Choroid plexus epithelial cell (primary cell): ENCODE data around the gene GSTM1.

Experiments
- DNase-seq: peaks from one replicate; pipeline ENCODE4 v3.0.0-alpha.2; 2010; ENCODE audit warnings: low read depth
- H3K4me3 ChIP-seq: 2 replicates; pipeline ENCODE4 v1.5.1; 2011; ENCODE audit warnings: low read depth, mild to moderate bottlenecking, control low read depth, low read length, moderate library complexity
- CTCF ChIP-seq: conservative IDR thresholded peaks from 2 replicates; pipeline ENCODE4 v1.5.1; 2011; ENCODE audit warnings: low read depth, mild to moderate bottlenecking, control low read depth, inconsistent platforms, low read length, moderate library complexity

The GSTM1 gene

DNA sequence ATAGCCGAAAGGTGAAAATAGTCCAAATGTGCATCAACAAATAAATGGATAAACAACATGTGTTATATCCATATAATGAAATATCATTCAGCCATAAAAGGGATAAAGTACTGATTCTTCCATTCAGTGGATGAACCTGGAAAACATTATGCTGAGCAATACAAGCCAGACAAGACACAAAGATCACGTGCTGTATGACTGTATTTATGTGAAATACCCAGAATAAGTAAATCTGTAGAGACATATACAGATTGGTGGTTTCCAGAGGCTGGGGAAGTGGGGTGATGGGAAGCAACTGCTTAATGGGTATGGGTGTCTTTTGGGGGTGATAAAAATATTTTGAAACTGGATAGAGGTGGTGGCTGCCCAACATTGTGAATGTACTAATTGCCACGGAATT, 45.0 kb upstream of the GSTM1 start:
- no peak overlapping the region for H3K4me3 ChIP-seq
- no peak for TF ChIP-seq CTCF
- no peak for DNase-seq

DNA sequence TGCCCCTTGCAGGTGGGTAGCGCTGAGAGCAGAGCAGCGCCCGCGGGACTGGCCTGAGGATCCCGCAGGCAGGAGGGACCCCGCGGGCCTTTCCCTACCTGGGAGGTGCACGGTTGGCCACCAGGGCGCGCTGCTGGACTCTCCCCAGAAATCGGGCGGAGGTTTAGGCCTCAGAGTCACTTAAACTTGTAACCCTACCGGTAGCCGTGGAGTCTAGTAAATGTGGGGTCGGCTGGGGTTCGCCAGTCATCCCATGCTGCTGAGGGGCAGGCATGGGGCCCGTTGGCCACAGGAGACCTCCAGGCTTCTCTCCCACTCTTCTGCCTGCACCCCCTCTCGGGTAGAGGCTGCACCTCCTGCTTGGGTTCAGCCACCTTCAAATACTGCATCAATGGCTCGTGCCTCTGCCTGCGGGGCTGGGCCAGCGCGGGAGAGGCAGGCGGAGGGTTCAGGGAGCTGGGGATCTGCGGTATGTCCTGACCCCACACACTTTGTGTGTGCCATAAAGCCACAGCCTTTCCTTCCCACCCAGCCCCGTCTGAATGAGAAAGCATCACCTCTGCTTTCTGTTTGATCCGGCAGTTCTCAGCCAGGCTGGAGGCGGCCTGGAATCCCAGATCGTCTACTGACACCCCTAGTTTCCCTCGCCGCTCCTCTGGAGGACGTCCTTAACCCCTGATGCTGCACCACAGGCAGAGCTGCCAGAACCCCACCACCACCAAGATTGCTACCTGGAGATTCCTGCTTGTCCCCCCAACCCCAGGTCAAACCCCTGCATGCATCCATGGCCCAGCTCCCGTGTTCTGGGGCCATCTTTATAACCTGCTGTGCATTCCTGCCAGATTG, 44.0 kb upstream of the GSTM1 start:
- no peak overlapping the region for H3K4me3 ChIP-seq
- peak; percentile 88 for TF ChIP-seq CTCF
- DNase-seq, result peak; percentile 75

DNA sequence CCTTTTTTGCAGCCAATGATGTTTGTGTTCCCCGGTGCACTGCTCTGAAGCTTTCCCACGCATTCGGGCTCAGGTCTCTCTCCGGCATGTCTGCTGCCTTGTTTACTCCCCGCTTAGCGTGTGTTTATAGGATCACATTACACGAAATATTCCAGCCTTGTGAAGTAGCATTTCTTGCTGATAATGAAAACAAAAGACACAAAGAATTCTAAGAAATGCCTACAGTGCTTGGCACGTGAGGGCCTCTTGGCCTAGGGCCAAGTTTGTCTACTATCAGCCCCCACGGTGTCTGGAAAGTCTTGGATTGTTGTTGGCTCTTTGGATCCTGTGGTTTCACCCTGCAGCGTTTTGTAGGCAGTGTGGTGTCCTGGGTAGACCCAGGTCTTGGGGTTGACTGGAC, 42.9 kb upstream of the GSTM1 start:
- TF ChIP-seq CTCF, result no peak
- DNase-seq, result no peak
- no peak overlapping the region for H3K4me3 ChIP-seq

GRCh38 chr1:109649491-109649914, 38.1 kb upstream of the GSTM1 start:
- H3K4me3 ChIP-seq, result peak overlapping the region; percentile 53
- DNase-seq, result peak; percentile 78
- TF ChIP-seq CTCF, result peak; percentile 64

DNA sequence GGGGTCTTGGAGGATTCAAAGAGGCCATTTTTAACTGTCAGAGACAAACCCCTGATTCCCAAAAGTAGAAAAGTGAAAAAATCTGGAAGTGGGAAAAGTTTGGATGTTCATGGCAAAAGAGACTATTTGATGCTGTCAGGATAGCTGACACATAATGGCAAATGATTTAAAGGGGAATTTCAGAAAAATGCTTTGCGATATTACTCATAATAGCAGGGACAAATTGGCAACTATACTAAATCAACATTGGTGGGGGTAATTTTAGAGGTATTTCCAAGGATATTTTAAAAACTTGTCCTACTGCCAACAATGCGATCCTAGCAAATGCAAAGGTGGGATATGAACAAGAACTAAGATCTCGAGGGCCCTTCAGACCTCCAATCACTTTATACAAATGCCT, 37.0 kb upstream of the GSTM1 start:
- H3K4me3 ChIP-seq, result no peak overlapping the region
- TF ChIP-seq CTCF, result no peak
- DNase-seq, result no peak

DNA sequence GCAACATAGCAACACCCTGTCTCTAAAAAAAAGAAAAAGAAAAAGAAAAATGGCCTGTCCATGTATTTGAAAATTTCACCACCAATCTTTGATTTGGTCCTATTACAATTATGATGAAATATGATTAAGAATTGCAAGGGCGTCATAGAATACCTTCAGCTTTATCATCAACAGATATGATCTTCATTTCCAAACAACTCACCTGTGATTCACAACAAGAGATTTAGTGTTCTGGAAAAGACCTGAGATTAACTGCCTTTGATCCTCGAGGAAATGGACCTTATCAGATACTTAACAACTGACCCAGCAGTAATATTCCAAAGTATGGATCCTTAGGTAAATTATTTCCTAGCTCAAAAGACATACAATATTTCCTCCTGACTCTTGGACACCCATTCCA, 35.2 kb upstream of the GSTM1 start:
- TF ChIP-seq CTCF, result no peak
- no peak overlapping the region for H3K4me3 ChIP-seq
- DNase-seq, result no peak

DNA sequence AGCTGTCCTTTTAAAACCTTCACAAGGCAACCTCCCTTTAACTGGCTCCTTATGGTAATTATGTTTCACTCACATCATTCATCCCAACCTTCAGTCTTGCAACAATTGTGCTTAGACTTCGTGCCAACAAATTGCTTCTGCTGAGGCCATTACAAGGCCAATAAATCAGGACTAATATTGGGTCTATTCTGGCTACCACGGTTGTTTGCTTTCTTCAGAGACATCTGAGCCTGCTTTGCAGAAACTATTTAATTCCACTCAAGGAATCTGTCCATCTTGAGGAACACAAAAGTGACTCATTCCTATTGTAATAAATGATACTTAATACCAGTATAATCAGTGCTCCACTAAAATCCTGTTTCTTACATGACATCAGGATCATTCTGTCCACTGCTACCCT, 34.3 kb upstream of the GSTM1 start:
- DNase-seq, result no peak
- no peak overlapping the region for H3K4me3 ChIP-seq
- TF ChIP-seq CTCF, result no peak
